Measurements from ENCODE around the gene USP35. TPM values are rescaled to one million over a fixed set of nuclear protein-coding genes. Genes with fewer than 3 reads are reported as not detected.

Gene USP35
- total RNA-seq, 1 donor from 2014 or later, result 6.6 TPM

DNA sequence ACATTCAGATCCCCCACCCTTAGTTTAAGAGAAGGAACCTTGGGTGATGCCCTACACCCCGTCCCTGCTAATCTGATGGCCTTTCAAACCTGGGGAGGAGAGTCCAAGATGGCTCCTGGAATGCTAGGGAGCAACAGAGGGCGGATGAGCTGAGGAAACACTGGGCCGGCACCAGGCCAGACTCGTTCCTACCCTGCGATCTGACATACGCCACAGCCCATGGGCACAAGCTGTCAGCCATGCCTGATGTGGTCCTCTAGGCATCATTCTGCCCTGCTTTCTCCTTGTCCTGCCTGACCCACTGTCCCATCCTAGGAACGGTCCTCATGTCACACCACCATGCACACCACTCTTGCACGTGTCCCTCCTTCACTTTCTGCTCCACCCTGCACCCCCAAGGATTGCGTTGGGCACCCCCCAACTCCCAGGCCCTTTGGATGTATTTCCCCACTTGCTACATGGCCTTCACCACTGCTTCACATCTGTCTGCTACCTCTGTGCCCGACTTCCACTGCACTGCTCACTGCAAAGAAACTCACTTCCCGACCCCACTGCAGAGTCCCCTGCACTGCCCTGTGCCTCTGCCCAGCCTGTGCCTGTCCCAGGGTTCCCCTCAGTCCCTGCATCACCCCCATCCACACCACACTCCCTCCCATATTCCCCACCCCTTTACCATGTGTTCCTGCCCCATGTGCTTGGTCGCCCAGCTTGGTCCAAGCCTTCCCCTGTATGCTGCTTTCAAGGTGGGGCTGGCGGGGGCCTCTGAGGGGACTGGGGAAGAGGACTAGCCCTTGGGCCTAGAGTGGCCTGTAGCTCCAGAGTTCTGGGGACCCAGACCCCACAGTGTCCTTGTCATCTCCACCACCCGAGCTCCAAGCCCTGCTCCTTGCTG is 29.2 kb downstream of the USP35 start:
- Histone ChIP-seq H3K4me3 (ENCODE audit: low read depth, low read length) (no peak overlapping the region), H3K36me3 (ENCODE audit: control insufficient read depth, insufficient read depth, low read length) (peaks cover 5% of the 10 kb centered on the region), H3K27me3 (ENCODE audit: control insufficient read depth, insufficient read depth, low read length) (no peaks in the 10 kb centered on the region)
- TF ChIP-seq, protein P1, sequence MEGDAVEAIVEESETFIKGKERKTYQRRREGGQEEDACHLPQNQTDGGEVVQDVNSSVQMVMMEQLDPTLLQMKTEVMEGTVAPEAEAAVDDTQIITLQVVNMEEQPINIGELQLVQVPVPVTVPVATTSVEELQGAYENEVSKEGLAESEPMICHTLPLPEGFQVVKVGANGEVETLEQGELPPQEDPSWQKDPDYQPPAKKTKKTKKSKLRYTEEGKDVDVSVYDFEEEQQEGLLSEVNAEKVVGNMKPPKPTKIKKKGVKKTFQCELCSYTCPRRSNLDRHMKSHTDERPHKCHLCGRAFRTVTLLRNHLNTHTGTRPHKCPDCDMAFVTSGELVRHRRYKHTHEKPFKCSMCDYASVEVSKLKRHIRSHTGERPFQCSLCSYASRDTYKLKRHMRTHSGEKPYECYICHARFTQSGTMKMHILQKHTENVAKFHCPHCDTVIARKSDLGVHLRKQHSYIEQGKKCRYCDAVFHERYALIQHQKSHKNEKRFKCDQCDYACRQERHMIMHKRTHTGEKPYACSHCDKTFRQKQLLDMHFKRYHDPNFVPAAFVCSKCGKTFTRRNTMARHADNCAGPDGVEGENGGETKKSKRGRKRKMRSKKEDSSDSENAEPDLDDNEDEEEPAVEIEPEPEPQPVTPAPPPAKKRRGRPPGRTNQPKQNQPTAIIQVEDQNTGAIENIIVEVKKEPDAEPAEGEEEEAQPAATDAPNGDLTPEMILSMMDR (IDR thresholded peaks at IDR 0.05; ENCODE audit: insufficient read depth, low read length, poor library complexity, severe bottlenecking), result no peak
- DNase-seq (ENCODE audit: low read depth), result no peak

DNA sequence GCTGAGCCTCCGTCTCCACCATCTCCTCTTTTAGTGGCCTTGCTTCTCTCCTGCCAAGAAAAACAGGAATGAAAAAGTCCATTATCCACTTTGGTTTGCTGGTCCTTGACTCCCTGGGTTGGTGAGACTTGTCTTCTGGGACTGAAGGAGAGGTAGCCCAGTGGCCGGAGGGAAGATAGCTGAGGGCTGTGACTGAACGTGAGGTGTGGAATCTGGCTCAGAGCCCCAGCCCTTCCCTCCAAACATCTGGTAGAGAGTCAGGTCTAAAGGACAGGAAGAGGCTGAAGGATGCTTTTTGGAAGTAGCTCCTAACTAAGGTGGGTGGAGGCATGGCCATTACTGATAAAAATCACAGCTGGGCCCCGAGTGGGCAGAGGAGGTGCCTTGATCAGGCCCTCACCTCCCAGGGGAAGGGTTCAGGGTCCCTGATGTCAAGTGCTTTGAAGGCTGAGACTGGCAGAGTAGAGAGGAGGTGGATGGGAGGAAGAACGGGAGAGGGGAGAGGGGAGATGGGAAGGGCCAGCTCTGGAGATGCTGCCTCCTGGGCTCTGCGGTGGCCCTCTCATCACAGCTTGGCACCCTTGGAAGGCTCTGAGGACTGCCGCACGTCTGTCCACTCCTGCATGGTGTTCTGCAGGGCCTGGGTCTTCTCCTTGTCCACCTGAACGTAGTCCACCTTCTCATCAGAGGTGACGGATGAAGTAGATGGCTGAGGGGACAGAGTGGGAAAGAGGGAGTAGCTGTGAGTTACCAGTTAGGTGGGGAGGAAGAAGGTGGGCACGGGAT is 30.2 kb downstream of the USP35 start:
- Histone ChIP-seq H3K27me3 (ENCODE audit: control insufficient read depth, insufficient read depth, low read length) (no peaks in the 10 kb centered on the region), H3K4me3 (ENCODE audit: low read depth, low read length) (no peak overlapping the region), H3K36me3 (ENCODE audit: control insufficient read depth, insufficient read depth, low read length) (peaks cover 6% of the 10 kb centered on the region)
- TF ChIP-seq, protein P1 (IDR thresholded peaks at IDR 0.05; ENCODE audit: insufficient read depth, low read length, poor library complexity, severe bottlenecking), result no peak
- no peak for DNase-seq (ENCODE audit: low read depth)

- DNase-seq (ENCODE audit: low read depth), result no peak
- Histone ChIP-seq H3K27me3 (ENCODE audit: control insufficient read depth, insufficient read depth, low read length) (no peaks in the 10 kb centered on the region), H3K36me3 (ENCODE audit: control insufficient read depth, insufficient read depth, low read length) (peaks cover 8% of the 10 kb centered on the region), H3K4me3 (ENCODE audit: low read depth, low read length) (no peak overlapping the region)
- TF ChIP-seq, protein P1 (IDR thresholded peaks at IDR 0.05; ENCODE audit: insufficient read depth, low read length, poor library complexity, severe bottlenecking), result no peak
These were observed 30.9 kb downstream of the USP35 start for GRCh38 chr11:78219493-78220217.

- DNase-seq (ENCODE audit: low read depth), result no peak
- Histone ChIP-seq H3K27me3 (ENCODE audit: control insufficient read depth, insufficient read depth, low read length) (no peaks in the 10 kb centered on the region), H3K36me3 (ENCODE audit: control insufficient read depth, insufficient read depth, low read length) (peaks cover 8% of the 10 kb centered on the region), H3K4me3 (ENCODE audit: low read depth, low read length) (no peak overlapping the region)
- TF ChIP-seq, protein P1 (IDR thresholded peaks at IDR 0.05; ENCODE audit: insufficient read depth, low read length, poor library complexity, severe bottlenecking), result no peak
These were observed 31.8 kb downstream of the USP35 start for GRCh38 chr11:78220218-78221157.

Measured in kidney epithelial cell (primary cell).